HG02973 (cell line): ENCODE measurements around the gene PRKAR1A.

Experiments
- ATAC-seq: cut with Tn5 transposase; IDR thresholded peaks from one replicate; pipeline ENCODE4 v1.9.1; 2021; ENCODE audit warnings: moderate library complexity; ENCODE audit not compliant: unreplicated experiment

Gene PRKAR1A

GRCh38 chr17:68539548-68540467 is 27.6 kb downstream of the PRKAR1A start:
- no peak for ATAC-seq

DNA sequence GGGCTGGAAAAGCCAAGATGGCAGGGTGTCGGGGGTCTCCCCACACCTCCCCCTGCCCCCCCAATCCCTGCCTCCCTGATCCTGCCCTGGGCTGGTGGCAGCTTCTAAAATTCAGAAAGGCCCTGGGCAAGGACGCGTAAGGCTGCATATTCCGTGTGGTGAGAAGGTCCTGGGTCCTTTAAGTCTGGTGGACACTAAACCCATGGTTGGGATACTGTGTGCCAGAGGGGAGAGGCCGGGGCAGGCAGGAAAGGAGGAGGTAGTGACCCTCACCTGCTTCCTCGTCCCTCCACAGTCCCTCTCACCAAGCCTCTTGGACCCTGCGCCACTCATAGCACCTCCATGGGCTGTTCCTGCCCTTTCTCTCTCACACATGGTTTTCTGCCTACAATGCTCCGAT is 28.8 kb downstream of the PRKAR1A start:
- ATAC-seq = no peak

DNA sequence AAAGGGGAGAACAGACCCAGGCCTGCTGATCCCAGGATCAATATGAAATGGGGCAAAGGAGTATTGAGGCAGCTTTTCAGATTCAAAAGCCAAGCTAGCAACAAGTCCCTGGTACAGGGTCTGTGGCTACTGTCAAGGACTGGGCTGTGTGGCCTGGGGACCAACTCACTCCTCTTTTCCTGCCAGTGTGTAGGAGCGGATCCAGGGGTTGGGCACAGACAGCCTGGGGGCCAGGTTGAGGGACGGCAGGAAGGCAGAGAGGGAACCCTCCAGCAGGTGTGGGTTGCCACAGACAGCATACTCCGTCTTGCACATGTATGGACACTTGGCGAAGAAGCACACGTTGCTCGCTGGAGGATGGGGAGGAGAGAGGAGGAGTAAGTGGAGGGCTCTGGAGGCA is 29.6 kb downstream of the PRKAR1A start:
- ATAC-seq = no peak

GRCh38 chr17:68542698-68543463 is 30.7 kb downstream of the PRKAR1A start:
- no peak for ATAC-seq

DNA sequence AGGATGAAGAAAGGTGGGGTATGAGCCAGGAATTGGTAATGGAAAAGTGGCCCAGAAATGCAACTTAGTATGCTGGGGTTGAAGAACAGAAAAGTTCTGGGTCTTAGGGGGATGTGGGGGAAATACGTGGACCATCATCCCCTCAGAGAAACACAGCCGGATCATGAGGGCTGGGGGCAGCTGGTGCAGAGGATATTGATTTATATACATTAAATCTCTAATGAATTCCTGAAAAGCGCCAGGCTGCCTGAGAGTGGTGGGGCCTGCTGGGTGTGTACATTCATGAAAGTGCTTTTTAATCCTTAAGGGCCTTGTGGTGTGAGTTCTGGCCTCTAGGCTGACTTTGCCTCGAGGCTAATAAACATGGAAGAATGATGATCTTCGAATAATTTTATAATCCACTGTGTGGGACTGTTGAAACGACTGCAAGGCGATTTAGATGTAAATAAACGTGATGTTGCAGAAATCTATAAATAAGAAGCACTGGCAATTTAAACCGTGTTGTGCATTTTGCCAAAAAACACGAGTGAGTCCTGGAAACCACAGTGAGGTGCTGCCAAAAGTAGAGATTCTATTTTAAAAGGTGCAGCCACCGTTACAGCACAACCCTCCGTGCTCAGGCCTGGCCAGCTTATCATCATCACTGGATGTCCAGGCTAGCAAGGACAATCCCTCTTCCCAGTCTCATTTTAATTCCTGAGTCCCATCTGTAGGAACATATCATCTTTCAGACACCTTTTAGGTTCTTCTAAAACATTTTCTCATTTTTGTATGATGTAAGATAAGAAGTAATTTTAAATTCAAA is 32.1 kb downstream of the PRKAR1A start:
- ATAC-seq = no peak

- ATAC-seq = no peak
Observed at GRCh38 chr17:68556551-68556950, 44.3 kb downstream of the PRKAR1A start.

- ATAC-seq = no peak
Observed at GRCh38 chr17:68559316-68559715, 47.1 kb downstream of the PRKAR1A start.

- no peak for ATAC-seq
Observed at GRCh38 chr17:68560966-68561720, 48.9 kb downstream of the PRKAR1A start.

DNA sequence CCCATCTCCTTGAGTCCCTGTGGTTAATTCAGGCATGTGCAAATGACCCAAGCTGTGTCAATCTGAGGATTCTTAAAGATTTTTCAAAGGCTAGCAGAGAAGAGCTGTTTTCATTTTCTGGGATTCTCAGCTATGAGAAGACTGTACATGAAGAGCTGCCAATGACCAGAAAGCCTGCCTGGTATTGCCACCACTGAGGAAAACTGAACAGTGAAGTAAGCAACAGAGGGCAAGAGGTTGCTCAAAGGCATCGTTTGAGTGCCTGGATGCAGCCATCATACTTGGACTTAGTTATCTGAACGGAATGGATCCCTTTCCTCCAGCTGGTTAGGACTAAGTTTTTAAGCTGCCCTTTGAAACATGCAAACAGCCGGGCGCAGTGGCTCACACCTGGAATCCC is 50.5 kb downstream of the PRKAR1A start:
- no peak for ATAC-seq

DNA sequence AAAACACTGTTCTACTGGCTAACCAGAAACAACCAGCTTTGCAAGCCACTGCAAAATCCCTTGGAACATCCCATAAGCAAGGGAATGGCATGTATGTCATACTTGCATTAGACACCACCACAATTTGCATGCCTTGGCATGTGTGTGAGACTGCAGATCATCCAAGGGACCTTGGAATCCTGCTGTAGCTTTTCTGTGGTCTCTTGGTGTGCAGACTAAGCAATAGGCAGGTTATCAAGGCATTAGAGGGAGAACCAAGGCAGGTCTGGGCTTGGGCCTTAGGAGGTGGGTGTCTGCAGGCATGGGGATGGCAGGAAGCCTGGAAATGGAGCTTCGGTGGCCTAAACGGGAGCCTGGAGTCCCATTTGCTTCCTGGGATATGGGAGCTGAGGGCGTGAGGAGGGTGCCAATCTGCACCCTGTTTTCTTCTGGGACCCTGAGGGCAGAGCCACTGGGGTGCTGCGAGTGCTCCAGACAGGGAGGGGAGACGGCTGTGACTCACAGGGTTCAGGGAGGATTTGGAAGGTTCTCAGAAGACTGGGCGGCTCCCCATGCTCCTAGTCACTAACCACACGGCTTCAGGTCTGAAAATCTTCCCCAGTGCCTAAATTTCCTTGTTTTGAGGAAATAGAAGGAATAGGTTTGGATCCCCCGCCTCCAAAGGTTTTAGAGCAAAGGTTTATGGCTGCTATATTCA is 52.3 kb downstream of the PRKAR1A start:
- no peak for ATAC-seq

DNA sequence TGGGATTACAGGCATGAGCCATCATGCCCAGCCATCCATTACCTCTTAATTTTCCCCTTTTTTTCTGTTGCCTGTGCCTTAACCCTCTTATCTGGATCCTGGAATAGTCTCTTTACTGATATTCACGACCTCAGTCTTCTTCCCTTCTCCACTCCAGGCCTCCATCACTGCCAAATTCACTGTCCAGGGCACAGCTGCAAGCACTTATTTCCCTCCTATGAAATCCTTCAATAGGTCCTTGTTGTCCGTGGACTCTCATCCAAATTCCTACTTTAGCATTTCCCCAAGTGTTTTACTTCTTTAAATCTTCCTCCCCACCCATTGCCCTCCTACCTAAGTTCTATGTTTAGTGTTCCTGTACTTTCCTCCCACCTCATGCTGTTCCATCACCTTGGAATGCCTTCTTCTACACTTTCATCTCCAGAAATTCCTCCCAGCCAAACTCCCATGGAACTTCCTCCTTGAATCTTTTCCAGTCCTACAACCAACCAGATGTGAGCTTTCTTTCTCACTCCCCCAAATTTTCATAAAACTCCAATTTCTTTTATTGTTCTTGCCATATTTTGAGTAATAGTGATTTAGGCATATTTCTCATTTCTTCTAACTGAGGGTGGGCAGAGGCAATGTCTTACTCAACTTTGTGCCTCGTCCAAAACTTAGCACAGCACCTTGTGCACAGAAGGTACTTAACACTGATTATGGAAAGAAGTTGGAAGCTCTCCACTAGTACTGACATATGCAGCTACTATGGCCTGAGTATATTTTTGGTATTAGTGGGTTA is 53.6 kb downstream of the PRKAR1A start:
- no peak for ATAC-seq

GRCh38 chr17:68566442-68566738 is 54.2 kb downstream of the PRKAR1A start:
- no peak for ATAC-seq

GRCh38 chr17:68567035-68567434 is 54.8 kb downstream of the PRKAR1A start:
- ATAC-seq = no peak

DNA sequence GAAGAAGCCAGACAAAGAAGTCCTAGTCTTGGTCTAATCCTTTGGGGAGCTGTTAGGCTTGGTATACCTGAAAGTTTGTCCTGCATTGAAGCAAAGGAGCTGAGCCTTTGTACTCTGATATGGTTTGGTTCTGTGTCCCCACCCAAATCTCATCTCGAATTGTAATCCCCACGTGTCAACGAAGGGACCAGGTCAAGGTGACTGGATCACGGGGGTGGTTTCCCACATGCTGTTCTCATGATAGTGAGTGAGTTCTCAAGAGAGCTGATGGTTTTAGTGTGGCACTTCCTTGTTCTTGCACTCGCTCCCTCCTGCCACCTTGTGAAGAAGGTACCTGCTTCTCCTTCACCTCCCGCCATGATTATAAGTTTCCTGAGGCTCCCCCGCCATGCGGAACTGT is 55.4 kb downstream of the PRKAR1A start:
- ATAC-seq = no peak

DNA sequence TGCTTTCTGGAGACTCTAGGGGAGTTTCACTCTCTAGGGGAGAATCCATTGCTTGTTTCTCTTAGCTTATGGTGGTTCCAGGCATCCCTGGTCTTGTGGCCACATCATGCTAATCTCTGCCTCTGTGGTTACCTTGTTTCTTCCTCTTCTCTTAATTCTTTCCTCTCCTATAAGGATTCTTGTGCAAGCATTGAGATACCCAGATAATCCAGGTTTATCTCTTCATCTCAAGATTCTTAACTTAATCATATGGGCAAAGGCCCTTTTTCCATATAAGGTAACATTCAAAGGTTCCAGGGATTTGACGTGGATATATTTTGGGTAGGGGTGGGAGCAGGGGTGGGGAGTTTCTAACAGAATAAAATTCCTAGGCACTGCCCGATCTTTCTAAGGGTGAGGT is 56.4 kb downstream of the PRKAR1A start:
- ATAC-seq = no peak

GRCh38 chr17:68569346-68569745 is 57.1 kb downstream of the PRKAR1A start:
- ATAC-seq = no peak

DNA sequence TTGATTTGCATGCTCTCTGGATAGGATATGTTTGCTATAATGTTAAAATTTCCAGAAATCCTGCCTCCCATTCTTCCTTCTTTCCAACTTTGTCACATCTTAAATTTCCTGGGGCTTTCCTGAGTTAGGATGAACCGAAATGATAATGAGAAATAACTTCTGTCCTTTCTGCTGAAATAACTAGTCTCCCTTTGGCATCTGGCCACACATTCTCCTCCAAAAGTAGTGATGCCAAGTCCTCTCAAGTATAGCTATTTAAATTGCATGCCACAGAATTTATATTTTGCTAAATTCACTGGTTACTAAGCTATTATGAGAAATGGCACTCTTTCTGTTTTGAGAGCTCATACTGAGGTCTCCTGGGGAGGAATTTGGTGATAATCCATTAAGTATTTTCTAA is 58.3 kb downstream of the PRKAR1A start:
- no peak for ATAC-seq

GRCh38 chr17:68572138-68572842 is 60.1 kb downstream of the PRKAR1A start:
- ATAC-seq = no peak

- ATAC-seq = no peak
Observed at GRCh38 chr17:68573338-68573737, 61.1 kb downstream of the PRKAR1A start.
